ENCODE measurements around the gene PIK3AP1. TPM values are rescaled to one million over a fixed set of nuclear protein-coding genes. Genes with fewer than 3 reads are reported as not detected.

PIK3AP1 gene
- total and polyA plus RNA-seq, 10 of the 15 experiments (the other 5 are each of a cell fraction or from before 2014, with no cell fraction given), result 26.2 to 306 (median 119) TPM

DNA sequence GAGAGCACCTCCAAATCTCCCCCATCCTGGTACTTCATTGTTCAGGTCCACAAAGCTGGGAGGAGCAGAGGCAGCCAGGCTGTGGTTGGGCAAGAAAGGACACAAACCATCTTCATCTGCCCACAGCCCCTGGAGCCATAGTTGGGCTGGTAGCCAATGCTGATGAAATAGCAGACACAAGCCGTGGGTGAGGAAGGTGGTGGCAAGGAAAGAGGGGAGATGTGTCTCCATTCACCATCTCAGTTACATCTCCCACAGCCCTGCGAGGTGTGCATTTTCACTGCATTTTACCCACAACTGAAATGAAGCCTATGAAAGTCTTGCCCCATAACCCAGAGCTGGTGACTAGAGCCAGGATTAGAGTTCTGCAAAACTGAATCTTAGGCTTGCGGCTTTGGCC lies 35.0 kb downstream of the PIK3AP1 start (continued):
- TF ChIP-seq, protein P1, sequence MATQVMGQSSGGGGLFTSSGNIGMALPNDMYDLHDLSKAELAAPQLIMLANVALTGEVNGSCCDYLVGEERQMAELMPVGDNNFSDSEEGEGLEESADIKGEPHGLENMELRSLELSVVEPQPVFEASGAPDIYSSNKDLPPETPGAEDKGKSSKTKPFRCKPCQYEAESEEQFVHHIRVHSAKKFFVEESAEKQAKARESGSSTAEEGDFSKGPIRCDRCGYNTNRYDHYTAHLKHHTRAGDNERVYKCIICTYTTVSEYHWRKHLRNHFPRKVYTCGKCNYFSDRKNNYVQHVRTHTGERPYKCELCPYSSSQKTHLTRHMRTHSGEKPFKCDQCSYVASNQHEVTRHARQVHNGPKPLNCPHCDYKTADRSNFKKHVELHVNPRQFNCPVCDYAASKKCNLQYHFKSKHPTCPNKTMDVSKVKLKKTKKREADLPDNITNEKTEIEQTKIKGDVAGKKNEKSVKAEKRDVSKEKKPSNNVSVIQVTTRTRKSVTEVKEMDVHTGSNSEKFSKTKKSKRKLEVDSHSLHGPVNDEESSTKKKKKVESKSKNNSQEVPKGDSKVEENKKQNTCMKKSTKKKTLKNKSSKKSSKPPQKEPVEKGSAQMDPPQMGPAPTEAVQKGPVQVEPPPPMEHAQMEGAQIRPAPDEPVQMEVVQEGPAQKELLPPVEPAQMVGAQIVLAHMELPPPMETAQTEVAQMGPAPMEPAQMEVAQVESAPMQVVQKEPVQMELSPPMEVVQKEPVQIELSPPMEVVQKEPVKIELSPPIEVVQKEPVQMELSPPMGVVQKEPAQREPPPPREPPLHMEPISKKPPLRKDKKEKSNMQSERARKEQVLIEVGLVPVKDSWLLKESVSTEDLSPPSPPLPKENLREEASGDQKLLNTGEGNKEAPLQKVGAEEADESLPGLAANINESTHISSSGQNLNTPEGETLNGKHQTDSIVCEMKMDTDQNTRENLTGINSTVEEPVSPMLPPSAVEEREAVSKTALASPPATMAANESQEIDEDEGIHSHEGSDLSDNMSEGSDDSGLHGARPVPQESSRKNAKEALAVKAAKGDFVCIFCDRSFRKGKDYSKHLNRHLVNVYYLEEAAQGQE (IDR thresholded peaks at IDR 0.05; ENCODE audit: low read depth, low read length), result no peak
- TF ChIP-seq, protein P2, sequence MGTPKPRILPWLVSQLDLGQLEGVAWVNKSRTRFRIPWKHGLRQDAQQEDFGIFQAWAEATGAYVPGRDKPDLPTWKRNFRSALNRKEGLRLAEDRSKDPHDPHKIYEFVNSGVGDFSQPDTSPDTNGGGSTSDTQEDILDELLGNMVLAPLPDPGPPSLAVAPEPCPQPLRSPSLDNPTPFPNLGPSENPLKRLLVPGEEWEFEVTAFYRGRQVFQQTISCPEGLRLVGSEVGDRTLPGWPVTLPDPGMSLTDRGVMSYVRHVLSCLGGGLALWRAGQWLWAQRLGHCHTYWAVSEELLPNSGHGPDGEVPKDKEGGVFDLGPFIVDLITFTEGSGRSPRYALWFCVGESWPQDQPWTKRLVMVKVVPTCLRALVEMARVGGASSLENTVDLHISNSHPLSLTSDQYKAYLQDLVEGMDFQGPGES (IDR thresholded peaks at IDR 0.05), result no peak
- TF ChIP-seq CREM (IDR thresholded peaks at IDR 0.05; ENCODE audit: low read depth) (no peak), TBL1XR1 (IDR thresholded peaks at IDR 0.05; ENCODE audit: low read depth, low read length) (no peak), RAD21 (IDR thresholded peaks at IDR 0.05; ENCODE audit: insufficient read depth, low read depth, low read length) (no peak), MTA3 (IDR thresholded peaks at IDR 0.05; ENCODE audit: borderline replicate concordance, low read length) (no peak), BCL11A (IDR thresholded peaks at IDR 0.05; ENCODE audit: low read depth, low read length) (no peak)
- TF ChIP-seq, protein P3, sequence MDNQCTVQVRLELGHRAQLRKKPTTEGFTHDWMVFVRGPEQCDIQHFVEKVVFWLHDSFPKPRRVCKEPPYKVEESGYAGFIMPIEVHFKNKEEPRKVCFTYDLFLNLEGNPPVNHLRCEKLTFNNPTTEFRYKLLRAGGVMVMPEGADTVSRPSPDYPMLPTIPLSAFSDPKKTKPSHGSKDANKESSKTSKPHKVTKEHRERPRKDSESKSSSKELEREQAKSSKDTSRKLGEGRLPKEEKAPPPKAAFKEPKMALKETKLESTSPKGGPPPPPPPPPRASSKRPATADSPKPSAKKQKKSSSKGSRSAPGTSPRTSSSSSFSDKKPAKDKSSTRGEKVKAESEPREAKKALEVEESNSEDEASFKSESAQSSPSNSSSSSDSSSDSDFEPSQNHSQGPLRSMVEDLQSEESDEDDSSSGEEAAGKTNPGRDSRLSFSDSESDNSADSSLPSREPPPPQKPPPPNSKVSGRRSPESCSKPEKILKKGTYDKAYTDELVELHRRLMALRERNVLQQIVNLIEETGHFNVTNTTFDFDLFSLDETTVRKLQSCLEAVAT (IDR thresholded peaks at IDR 0.05), result no peak
- TF ChIP-seq, protein P4, sequence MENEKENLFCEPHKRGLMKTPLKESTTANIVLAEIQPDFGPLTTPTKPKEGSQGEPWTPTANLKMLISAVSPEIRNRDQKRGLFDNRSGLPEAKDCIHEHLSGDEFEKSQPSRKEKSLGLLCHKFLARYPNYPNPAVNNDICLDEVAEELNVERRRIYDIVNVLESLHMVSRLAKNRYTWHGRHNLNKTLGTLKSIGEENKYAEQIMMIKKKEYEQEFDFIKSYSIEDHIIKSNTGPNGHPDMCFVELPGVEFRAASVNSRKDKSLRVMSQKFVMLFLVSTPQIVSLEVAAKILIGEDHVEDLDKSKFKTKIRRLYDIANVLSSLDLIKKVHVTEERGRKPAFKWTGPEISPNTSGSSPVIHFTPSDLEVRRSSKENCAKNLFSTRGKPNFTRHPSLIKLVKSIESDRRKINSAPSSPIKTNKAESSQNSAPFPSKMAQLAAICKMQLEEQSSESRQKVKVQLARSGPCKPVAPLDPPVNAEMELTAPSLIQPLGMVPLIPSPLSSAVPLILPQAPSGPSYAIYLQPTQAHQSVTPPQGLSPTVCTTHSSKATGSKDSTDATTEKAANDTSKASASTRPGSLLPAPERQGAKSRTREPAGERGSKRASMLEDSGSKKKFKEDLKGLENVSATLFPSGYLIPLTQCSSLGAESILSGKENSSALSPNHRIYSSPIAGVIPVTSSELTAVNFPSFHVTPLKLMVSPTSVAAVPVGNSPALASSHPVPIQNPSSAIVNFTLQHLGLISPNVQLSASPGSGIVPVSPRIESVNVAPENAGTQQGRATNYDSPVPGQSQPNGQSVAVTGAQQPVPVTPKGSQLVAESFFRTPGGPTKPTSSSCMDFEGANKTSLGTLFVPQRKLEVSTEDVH (IDR thresholded peaks at IDR 0.05; ENCODE audit: low read depth, partially characterized antibody), result no peak

Measured in GM12878 (cell line).